ENCODE measurements around the gene ING4.
"Not testable (repeated sequence)": the region's sequence is repeated elsewhere in the genome, so short reads cannot be mapped to it uniquely, and the experiment has no call there.

Gene ING4

DNA sequence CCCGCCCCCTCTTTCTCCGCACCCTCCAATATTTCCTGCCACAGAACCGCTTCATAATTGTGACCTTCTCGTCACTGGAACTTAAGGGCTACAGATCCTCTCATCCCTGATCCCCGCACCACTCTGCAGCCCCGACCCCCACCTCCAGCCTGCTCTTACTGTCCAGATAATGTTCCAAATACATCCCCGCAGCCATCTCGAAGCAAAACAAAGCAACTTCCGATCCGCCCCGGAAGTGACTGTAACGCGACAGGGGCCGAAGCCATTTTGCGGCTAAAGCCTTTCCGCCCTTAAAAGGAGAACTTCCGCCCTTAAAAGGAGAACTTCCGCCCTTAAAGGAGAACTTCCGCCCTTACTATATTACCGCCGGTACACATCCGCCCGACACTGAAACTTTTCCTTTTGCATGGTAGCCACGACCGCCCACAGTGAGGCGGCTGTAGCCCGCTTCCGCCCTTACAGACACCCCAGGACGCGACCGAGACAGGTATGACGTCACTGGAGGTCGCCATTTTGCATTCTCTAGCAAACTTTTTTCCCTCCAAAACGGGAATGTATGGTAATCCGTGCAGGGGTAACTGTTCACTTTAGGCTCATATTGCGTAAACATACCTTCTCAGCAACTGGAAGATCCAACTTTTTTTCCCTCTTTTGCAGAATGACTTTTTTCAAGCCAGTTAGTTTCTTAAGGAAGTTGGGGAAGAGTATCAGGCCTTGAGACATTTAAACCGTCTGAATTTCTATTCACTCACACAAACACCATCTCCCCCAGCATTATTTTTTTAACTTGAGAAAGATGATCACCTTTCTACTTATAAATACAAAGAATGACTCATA is at the start of gene ING4:
Gene ING4 (minus strand): TSS at position 214 of the 837 bp plus-strand sequence. CDS start 18 bp downstream, at position 196.
- DNase-seq = peak; percentile 100

DNA sequence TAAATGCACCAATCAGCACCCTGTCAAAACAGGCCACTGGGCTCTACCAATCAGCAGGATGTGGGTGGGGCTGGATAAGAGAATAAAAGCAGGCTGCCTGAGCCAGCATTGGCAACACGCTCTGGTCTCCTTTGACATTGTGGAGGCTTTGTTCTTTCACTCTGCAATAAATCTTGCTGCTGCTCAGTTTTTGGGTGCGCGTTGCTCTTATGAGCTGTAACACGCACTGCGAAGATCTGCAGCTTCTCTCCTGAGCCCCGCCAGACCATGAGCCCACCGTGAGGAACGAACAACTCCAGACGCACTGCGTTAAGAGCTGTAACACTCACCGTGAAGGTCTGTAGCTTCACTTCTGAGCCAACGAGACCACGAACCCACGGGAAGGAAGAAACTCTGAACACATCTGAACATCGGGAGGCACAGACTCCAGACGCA is 46.1 kb upstream of the ING4 start:
- no peak for DNase-seq

DNA sequence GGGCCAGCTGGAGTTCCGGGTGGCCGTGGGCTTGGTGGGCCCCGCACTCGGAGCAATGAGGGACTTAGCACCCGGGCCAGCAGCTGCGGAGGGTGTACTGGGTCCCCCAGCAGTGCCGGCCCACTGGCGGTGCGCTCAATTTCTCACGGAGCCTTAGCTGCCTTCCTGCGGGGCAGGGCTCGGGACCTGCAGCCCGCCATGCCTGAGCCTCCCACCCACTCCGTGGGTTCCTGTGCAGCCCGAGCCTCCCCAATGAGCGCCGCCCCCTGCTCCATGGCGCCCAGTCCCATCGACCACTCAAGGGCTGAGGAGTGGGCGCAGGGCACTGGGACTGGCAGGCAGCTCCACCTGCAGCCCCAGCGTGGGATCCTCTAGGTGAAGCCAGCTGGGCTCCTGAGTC is 45.4 kb upstream of the ING4 start:
- DNase-seq = not testable (repeated sequence)

DNA sequence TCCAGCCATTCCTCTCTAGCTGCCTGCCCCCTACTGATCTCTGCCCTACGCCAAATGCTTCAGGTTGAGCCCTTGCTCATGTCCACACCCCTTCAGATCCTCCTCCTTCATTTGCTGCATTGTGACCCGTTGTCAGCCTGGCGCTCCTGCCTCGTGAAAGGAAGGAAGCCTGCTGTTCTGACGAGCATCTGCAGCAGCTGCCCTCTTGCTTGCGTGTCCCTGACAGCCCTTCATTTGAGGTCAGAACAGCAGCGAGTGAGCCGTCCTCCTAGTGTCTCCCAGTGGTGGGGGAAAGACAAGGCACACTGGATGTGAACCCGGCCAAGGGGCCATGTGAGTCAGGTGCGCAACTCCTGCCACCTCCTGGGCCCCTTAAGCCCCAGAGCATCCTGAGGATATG is 40.7 kb upstream of the ING4 start:
- DNase-seq = peak; percentile 42

DNA sequence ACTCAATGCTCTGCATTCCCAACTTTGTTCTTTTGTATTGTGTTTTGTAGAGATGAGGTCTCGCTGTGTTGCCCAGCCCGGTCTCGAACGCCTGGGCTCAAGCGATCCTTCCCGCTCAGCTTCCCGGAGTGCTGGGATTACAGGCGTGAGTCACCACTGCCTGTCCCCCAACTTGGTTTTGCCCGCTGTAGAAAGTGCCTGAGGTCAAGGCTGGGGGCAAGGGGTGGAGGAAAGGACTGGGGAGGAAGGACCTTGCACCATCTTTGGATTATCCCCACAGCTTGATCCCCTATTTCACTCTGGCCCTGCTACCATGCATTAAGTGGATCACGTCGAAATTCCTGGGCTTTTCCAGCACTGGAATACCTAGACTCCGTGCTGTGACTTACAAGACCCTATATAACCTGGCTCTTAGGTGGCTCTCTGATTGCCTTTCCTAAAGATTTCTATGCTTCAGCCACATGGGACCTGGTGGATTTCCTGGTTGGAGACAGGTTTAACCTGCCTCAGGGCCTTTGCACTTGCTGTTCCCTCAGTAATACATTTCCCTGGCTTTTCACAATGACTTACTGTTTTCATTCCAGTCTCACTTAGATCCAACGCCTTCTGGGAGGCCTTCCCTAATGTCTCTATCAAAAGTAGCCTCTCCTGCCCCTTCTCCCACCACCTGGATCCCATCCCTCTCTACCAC is 38.3 kb upstream of the ING4 start:
- DNase-seq = no peak

DNA sequence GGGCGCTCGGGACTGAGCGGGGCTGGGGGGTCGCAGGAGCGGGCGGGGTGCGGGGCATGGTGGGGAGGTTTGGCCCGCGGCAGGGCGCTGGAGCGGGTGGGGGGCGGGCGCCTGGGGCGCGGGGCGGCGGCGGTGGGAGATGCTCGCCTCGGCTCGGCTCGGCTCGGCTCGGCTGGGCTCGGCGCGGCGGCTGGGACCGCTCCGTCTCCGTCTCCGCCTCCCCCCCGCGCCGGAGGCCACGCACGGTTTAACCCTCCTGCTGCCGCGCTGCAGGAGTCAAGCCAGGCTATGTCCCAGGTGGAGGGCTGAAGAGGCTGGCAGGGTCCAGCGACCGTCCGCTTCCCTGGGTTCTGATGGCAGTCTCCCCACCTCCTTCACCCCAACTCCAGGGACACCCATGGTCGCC is 37.7 kb upstream of the ING4 start, which contains the start of gene PIANP:
Gene PIANP (minus strand): TSS at position 170 of the 406 bp plus-strand sequence. CDS start 2,754 bp downstream, outside the sequence.
- no peak for DNase-seq

DNA sequence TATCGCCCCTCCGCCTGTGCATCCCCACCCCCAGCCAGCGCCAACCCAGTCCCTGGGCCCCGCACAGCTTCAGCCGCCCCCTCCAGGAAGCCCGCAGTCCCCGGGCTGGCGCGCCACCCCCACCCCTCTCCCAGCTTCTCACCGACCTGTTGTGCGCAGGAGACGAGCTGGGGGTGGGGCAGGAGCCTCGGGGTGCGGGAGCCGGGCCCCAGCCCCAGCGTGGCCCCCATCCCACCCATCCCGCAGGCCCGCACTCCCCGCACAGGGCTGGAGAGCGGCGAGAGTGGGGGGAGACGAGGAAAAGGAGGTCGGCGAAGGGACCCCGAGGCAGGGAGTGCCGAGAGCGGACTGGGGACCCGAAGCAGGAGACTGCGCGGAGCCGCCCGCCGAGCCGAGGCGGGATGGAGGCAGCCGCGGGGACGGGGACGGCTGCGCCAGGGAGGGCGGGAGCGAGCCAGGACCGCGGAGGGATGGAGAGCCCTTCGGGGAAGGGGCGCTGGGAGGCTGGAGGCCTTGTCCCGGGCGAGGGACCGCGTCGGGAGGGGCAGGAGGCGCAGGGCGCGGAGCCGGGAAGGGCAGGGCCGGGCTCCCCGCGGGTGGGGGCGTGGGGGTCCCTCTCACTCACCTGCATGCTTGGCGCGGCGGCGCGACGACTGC is 37.2 kb upstream of the ING4 start:
- DNase-seq = no peak

DNA sequence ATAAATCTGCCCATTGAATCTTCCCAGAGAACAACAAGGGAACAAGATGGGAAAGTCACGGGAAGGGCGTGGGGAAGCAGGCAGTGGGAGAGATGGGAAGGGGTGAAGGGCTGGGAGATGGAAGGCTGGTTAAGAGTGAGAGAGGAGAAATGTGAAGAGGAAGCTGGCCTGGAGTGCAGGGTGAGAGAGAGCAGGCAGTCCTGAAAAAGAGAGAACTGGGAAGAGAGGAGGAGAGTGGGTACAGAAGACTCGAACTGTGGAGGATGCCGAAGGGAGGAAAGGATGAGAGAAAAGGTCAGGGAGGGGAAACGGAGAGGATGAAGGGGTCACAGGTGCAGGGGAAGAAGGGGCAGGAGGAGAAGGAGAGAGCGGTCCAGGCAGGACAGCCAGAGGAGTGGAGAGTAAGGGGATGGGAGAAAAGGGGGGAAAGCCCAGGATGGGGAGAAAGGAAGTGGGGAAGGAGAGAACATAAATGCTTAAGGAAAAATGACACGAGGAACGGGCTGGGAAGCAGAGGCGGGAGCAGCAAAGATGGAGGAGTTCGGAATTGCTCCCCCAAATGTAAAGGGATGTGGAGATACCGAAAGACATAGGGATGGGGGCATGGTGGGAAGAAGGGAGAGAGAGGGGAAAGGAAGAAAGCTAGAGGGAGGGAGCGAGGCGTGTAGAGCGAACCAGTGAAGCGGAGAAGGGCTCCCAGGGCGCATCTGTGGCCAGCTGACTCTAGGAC is 36.5 kb upstream of the ING4 start:
- DNase-seq = no peak

DNA sequence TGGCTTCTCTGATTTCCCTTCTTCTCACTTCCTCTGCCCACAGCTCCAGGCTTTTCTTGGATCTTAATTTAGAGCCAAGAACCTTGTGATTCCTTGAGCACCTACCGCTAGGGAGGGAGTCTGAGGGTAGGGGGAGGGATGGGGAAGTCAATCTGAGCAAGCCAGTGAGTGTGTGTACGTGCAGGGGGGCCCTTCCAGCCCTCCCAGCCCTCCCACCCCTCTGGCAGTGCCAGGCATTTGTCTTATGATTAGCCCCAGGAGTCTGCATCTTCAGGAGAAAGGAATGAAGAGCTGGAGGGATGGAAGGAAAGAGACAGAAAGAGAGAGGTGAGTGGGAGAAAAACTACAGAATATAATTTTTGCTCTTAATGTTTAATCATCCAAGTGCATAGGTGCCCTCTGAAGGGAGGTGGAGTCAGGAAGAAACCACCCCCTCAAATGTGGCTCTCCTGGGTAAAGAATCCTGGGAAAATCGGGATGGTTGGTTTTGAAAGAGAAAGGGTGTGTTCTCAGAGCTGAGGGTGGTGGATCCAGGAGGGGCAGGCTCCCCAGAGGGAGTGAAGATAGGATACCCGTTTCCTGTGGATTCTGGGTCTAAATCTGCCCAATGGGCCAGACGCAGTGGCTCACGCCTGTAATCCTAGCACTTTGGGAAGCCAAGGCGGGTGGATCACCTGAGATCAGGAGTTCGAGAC is 35.6 kb upstream of the ING4 start:
- DNase-seq = no peak

DNA sequence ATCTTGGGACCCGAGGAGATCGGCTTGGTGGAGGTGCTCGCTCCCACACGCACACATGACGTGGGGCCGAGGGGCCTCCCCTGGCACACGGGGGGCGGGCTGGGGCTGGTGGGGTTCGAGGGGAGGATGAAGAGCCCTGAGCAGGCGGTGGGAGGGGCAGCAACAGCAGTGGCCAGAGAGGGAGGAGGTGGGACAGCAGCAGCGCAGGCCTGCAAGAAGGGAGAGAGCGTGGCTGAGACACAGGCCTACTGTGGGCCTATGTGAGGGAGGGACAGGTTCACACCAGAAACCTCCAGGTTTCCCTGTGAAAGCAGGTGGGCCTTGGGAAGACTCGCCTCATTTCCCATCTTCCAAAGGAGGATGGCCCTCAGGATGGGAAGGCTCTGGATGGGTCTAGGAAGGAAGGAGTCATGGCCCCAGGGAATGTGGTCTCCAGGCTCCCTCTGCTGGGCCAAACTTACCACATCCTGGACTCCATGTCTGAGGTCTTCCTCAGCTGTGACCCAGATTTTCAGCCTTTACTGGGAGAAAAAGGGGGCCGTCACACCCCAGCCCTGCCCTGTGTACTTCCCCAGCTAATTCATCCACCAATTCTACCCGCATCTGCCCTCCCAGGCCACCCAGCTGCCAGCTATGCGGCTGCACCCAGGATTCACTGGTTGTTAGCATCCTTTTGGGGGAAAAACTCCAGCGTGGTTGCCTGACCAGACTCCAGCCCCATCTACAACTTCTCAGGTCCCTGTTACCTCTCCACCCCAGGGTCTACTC is 34.8 kb upstream of the ING4 start:
- DNase-seq = peak; percentile 59

DNA sequence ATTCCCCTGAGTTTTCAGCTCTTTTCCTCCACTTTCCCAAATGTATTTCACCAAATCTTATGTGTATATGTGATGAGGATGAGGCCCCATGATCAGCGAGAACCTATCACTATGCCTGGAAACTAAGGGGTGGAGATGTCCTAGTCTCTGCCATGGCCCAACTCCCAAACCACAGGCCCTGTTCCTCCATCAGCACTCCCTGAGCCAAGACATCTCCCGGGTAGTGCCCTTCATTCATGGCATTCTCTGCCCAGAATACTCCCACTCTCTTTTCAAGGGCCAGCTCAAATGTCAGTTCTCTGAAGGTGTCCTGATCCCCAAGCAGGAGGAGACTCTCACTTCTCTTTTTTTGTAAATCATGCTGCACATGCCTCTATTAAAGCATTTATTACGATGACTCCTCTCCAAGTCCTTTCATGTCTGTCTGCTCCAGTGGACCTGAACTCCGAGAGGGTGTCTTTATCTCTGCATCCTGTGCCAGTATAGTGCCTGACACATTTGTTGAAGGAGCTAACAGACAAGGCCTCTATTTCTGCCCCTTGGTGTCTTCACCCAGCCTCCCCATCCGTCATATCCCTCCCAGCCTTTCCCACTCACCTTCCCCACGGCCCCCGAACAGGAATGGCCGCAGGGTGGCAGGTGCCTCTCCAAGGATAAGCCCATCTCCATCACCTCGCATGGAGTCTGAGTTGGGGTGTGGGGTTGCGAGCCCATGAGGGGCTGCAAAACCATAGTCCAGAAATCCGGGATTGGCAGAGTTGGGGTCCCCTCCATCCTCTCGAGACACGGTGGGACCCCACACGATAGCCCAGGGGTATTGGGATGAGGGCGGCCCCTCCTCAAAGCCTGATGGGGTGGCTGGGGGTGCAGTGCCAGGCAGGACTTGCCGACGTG is 34.0 kb upstream of the ING4 start:
- no peak for DNase-seq

DNA sequence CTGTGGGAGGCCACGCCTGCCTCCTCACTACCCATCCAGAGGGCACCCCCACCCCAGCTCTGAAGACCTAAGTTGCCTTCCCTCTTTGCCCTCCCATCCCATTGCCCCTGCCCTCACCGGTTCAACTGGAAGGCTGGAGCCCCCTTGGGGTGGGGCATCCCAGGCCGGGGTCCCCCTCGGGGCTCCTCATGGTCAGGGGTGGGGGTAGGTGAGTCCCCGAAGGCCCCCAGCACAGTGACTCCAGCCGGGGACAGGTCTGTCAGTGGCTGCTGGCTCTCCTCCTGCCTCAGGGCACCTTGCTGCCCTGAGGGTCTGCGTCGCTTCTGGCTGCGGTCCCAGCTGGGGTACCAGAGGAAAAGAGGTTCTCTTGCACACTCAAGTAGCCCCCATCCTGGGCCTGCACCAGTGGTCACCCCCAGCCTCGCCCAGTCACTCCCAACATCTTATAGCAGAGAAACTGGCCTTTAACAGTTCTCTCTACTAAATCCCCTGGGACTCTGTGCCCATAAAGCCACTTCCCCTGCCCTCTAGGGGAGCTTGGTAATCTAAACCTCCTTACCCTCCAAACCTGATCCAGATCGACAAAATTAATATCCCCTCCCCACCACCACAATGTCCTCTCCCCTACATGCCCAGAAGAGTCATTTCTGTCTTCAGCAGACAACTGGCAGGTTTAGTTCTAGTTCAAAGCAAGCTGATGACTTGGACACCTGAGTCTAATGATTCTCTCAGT is 32.6 kb upstream of the ING4 start:
- DNase-seq = no peak

DNA sequence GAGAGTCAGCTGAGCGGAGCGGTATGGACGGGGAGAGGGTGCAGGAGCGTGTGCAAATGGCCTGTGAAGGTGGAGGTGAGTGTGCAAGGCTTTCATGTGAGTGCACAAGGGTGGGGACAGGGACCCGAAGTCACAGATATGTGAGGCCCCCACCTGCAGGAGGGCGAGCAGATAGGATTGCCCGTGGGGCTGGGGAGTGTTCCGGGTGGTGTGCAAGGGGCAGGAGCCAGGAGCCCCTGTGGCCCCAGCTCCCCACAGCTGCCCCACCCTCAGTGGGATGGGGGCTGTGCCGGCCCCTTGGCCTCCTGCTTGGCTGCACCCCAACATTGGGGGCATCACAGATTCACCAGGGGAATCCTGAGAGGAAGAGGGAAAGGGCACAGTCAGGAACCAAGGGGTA is 31.8 kb upstream of the ING4 start:
- DNase-seq = no peak

DNA sequence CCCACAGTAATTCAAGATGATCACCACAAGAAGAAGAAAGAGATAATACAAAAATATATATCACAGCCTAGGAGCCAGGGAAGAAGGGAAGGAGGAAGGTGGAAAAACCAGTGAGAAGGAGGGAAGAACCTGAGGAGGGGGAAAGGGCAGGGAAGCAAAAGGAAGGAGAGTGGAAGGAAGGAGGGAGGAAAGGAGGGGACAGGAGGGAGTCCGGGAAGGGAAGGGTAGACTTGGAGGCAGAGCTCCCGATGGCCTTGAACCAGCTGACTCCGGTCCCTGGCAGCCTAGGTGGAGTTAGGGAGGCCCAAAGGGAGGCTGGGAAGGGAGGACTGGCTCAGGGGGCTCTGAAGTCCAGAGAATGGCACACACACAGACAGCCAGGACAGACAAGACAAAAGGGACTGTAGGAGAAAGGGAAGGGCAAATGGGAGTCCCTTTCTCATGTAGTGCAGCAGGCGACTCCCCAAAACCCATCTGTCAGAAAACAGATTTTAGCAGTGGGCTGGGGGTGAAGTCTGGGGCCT is 31.0 kb upstream of the ING4 start:
- no peak for DNase-seq

DNA sequence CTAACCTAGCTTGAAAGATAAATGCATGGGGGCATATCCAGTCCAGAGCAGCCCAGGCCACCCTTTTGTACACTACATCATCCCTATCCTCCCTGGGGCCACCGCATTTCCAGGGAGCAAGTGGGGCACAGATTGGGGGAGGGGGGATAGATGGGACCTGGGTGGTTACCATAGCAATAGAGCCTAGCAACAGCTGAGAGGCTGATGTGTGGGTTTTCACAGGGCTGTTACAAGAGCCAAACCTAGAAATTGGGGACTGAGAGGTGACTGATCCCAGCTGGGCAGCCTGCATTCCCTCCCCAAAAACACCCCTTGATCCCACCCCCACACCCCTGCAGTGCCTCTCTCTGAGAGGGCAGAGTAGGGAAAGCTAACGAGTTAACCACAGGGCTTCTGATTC is 30.0 kb upstream of the ING4 start:
- no peak for DNase-seq

DNA sequence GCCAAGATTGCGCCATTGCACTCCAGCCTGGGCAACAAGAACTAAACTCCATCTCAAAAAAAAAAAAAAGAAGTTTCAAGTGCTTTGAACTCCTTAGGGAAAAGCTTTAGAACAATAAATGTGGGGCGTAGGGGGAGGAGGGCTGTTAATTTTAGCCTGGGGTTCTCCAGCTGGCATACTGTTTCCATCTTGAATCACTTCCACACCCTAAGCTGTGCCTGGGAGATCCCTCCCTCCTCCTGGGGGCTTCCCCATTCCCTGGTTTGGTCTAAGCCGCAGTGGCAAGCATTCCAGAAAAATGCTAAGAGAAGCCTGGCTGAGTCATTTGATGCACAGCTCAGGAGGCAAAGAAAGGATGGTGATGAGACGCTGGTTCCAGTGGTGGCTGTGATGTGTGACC is 28.6 kb upstream of the ING4 start:
- DNase-seq = no peak

DNA sequence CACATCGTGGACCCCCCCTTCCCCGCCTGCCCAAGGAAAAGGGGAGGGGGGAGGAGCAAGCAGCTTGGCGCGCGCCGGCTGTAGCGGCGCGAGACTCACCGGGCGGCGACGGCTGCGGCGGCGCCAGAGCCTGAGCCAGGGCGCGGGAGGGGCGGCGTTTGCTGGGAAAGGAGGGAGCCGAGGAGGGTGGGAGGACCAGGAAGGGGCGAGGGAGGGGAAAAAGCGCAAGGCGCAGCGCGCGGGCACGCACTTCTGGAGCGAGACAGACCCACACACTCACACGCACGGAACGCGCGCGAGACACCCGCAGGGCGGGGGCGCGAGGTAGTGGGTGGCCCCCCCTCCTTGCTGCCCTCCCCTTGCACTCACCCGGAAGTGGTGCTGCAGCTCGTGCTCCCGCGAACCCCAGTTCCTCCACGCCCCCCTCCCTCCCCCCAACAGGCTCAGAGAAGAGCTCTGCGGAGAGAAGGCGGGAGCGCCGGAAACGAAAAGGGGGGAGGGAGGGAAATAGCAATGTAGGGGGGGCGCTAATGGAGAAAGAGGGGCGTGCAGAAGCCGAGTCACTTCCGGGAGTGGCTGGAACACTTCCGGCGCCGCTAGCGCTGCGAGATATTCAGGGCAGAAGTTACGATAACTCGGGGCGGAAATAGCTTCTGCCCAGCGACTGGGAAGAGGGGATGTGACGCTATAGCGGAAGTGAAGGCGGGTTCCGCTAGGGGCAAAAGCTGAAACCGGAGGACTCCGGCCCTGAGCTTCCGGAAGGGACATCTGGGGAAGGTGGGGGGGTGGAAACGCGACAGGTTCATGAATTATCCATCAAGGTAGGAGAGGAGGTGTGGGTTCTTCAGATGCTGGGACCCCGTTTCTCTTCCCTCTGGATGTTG is 26.3 kb upstream of the ING4 start, which contains the start of gene ZNF384:
Gene ZNF384 (minus strand): TSS at position 377 of the 884 bp plus-strand sequence. CDS start 9,855 bp downstream, outside the sequence.
- peak; percentile 99 for DNase-seq

DNA sequence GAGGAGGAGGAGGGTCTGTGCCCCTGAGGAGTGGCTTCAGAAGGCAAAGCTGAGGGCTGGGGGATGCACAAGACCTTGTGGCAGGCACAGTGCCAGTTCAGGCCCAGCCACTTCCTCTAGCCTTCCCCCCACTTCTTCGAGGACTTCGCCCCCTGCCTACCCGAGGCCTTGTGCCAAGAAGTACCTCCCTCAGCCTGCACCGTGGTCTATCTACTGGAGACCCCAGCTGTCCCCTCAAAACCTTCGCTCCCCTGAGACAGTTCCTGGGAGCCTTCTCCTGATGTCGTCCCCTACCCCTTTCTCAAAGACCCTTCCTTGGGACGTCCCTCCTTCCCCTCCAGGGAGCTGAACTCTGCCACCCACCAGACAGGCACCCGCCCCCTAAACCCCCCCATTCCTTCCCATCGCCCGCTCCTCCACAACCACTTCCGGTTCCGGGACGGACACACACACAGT is 25.7 kb upstream of the ING4 start:
- DNase-seq = no peak
